Activated CD4-positive, alpha-beta memory T cell treated with anti-CD3 and anti-CD28 coated beads for 36 hours (primary cell): ENCODE data around the gene FBXO24. TPM values are rescaled to one million over a fixed set of nuclear protein-coding genes. Genes with fewer than 3 reads are reported as not detected.

Experiments
- CTCF ChIA-PET: fragments of 350-600 bp; sonication (Branson Sonifier 250); formaldehyde crosslinking; loops from one replicate; lab custom pipeline; 2021; ENCODE audit warnings: antibody characterized with exemption, inconsistent platforms; lab: Charles Lee
- POLR2A ChIA-PET: fragments of 350-600 bp; sonication (Branson Sonifier 250); formaldehyde crosslinking; loops from one replicate; lab custom pipeline; 2021; ENCODE audit warnings: antibody characterized with exemption; lab: Charles Lee
- DNase-seq: peaks from one replicate; pipeline ENCODE4 v3.0.0-alpha.2; 2020
- H3K27ac Mint-ChIP-seq: one replicate; pipeline ENCODE4 v1.8.0; 2021; ENCODE audit warnings: mixed read lengths
- H3K27me3 Mint-ChIP-seq: one replicate; pipeline ENCODE4 v1.8.0; 2021; ENCODE audit warnings: mixed read lengths
- H3K36me3 Mint-ChIP-seq: one replicate; pipeline ENCODE4 v1.8.0; 2021; ENCODE audit warnings: mixed read lengths
- H3K4me1 Mint-ChIP-seq: one replicate; pipeline ENCODE4 v1.8.0; 2021; ENCODE audit warnings: low read depth, mixed read lengths
- H3K4me3 Mint-ChIP-seq: one replicate; pipeline ENCODE4 v1.8.0; 2021; ENCODE audit warnings: mild to moderate bottlenecking, mixed read lengths
- H3K9me3 Mint-ChIP-seq: one replicate; pipeline ENCODE4 v1.8.0; 2021; ENCODE audit warnings: mixed read lengths
- intact Hi-C: fragments of 100-400 bp; cut with micrococcal nuclease; formaldehyde crosslinking; loops from one replicate; pipeline ENCODE4 v1.15.1; 2023
- total RNA-seq, 2 experiments: library from RNA; stranded (reverse); gene quantifications; one replicate each; pipeline ENCODE4 v1.2.3, GENCODE V29; 2021

The FBXO24 gene
- total RNA-seq, 2 experiments from 2014 or later: 2.2 to 2.6 TPM

DNA sequence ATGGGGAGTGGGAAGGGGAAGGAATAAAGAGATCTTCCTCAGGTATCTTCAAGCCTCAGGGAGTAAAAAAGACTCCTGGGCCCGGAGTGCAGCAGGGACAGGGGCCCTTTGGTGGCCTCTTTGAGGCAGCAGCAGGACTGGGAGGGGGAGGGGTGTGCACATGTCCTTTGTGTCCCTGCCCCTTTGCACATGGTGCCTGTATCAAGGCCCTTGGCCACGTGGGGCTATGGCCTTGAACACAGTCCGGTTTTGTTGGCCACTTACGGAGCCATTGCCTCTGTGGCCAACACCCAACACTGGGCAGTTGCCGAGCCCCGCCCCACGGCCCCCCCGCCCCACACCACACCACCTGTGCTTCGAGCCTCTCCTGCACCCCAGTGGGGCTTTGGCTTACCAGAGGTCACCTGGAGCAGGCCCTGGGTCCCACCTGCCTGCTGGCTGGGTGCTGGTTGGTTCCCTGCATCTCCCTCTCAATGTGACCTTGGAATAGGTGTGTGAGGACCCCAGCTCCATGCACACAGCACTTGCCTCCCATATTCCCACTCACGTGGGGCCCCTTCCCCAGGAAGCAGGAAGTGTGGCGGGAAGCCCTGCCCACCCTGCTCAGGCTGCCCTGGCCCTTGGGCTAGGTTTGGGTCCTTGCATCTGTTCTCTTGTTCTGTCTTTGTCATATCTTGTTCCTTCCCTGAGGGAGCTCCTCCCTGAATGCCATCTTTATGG, 17.8 kb upstream of the FBXO24 start:
- ChIA-PET POLR2A (interaction anchor here (0.9 to 3.5 kb wide), 2 partner anchors 17 to 112 kb away, joined by 3 to 28 read pairs; partner anchors contain the start of genes FBXO24 and LRCH4), CTCF (interaction anchor here (0.6 to 1.8 kb wide), 5 partner anchors 14 to 137 kb away, joined by 3 to 7 read pairs (median 3); partner anchors contain the start of genes POP7 and TSC22D4)
- Mint-ChIP-seq H3K4me1 (peaks cover 31% of the 10 kb centered on the region), H3K9me3 (no peaks in the 10 kb centered on the region), H3K27ac (peak overlapping the region; percentile 29), H3K36me3 (peaks cover 10% of the 10 kb centered on the region), H3K27me3 (no peaks in the 10 kb centered on the region), H3K4me3 (no peak overlapping the region)
- DNase-seq: no peak
- intact Hi-C loops: loop anchor here (2.0 kb wide), 1 partner anchor 18 kb away; the partner anchor contains the start of genes FBXO24 and LRCH4

DNA sequence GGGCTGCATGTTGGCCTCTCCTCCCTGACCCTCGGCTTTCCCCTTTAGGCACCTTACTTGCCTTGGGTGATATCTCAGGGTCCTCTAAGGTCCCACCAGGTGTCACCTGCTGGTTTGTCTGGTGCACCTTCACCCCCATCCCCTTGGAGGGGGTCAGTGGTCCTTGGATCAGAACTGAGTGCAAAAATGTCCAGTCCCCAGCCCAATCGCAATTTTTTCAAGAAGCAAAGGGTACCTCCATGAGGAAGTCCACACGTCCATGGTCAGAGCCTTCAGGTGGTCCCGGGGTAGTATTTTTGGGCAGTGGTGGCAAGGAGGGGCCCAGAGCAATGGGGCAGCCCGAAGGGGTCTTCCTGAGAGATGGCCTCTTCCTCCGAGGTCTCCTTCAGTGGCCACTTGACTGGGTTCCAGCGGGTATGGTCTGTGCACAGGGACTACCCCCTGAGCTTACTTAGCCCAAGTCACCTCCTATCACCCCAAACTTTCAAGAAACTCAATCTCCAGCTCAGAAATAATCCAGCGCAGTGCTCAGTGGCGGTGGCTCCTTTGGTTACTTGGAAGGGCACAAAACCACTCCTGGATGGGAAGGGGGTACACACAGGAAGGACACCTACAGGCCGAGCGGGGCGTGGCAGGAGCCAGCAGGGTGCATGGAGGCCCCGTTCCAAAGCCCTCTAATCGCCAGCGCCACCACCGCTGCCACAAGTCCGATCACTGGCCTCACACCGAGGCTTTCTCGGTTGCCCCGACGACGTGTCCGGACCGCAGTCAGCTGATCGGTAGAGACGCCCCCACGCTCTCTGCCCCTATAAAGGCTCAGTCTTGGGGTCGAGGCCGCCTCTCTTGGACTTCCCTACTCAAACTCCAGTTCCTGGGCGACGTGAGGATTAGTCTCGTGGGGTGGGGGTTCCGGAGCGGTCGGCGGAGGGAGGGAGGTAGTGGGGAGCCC, 17.0 kb upstream of the FBXO24 start:
- no peaks in the 10 kb centered on the region for H3K9me3 Mint-ChIP-seq
- peaks cover 27% of the 10 kb centered on the region for H3K4me1 Mint-ChIP-seq
- POLR2A ChIA-PET: interaction anchor here (0.9 to 3.5 kb wide), 2 partner anchors 16 to 111 kb away, joined by 3 to 28 read pairs; partner anchors contain the start of genes FBXO24 and LRCH4
- H3K4me3 Mint-ChIP-seq: peak overlapping the region; percentile 41
- intact Hi-C loops: loop anchor here (2.0 kb wide), 1 partner anchor 18 kb away; the partner anchor contains the start of genes FBXO24 and LRCH4
- CTCF ChIA-PET: interaction anchor here (0.6 to 1.8 kb wide), 5 partner anchors 14 to 137 kb away, joined by 3 to 7 read pairs (median 3); partner anchors contain the start of genes POP7 and TSC22D4
- H3K27me3 Mint-ChIP-seq: no peaks in the 10 kb centered on the region
- peak overlapping the region; percentile 18 for H3K27ac Mint-ChIP-seq
- DNase-seq: peak; percentile 72
- H3K36me3 Mint-ChIP-seq: peaks cover 5% of the 10 kb centered on the region

DNA sequence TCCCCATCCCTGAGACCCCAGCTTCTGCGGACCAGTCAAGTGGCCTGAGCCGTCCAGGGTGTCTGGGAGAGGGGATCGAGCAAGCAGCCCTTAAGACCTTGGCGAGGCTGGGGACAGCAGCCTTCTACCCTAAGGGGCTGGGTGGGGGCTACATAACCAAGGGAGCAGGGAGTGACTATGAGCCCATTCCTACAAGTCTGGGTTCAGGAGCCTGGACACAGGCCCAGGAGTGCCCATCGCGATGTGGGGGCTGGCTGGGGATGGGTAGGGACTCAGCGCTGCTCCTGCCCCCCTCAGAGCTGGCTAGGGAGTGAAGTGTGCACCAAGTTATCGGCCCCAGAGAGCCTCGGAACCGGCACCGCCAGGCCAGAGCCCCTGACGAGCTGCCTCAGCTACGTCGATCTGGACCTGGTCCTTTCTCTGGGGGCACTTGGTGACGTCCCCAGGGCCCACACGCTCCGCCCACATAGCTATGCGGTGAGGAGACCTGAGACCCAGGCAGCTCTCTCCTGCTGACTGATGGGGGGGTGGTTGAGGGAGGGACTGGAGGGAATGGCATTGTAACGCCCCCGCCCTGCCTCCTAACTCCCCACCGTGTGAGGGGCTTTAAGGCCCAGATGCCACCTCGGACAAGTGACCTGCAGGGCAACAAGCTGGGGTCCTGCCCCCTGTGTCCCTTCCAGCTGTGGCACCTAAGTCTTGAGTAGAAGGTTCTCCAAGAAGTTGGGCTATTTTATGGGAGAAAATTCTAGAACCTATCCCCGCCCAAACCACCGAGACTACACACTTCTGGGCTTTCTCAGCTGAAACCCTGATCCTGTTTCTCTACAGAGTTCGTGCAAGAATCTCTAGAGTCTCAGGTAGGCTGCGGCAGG, 14.9 kb upstream of the FBXO24 start:
- Mint-ChIP-seq H3K4me1 (peaks cover 27% of the 10 kb centered on the region), H3K36me3 (peaks cover 11% of the 10 kb centered on the region), H3K27me3 (no peaks in the 10 kb centered on the region), H3K27ac (no peak overlapping the region), H3K4me3 (no peak overlapping the region), H3K9me3 (no peaks in the 10 kb centered on the region)
- intact Hi-C loops: no loop called here
- CTCF ChIA-PET: interaction anchor here (1.2 to 1.5 kb wide), 2 partner anchors 11 to 12 kb away, joined by 4 read pairs; no protein-coding TSS in a partner anchor
- POLR2A ChIA-PET: interaction anchor here (1.7 to 3.5 kb wide), 2 partner anchors 14 to 34 kb away, joined by 3 to 28 read pairs; partner anchors contain the start of genes FBXO24 and LRCH4
- no peak for DNase-seq

DNA sequence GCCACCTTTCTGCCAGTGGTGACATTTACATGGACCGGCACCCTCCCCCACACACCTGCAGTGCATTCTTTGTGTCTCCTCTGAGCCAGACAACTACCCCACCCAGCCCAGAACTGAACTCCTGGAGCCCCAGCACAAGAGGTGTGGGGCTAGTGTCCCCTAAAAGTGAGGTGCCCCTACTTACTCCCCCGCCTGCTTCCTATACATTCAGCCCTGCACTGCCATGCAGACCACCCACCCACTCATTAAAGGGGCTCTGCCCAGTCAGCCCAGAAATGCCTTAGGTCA, 14.4 kb upstream of the FBXO24 start:
- ChIA-PET POLR2A (interaction anchor here (1.7 to 3.5 kb wide), 2 partner anchors 13 to 34 kb away, joined by 3 to 28 read pairs; partner anchors contain the start of genes FBXO24 and LRCH4), CTCF (interaction anchor here (1.2 to 1.5 kb wide), 2 partner anchors 12 kb away, joined by 4 read pairs; no protein-coding TSS in a partner anchor)
- Mint-ChIP-seq H3K36me3 (peaks cover 14% of the 10 kb centered on the region), H3K9me3 (no peaks in the 10 kb centered on the region), H3K4me3 (no peak overlapping the region), H3K4me1 (peaks cover 27% of the 10 kb centered on the region), H3K27ac (no peak overlapping the region), H3K27me3 (no peaks in the 10 kb centered on the region)
- intact Hi-C loops: no loop called here
- DNase-seq: no peak

DNA sequence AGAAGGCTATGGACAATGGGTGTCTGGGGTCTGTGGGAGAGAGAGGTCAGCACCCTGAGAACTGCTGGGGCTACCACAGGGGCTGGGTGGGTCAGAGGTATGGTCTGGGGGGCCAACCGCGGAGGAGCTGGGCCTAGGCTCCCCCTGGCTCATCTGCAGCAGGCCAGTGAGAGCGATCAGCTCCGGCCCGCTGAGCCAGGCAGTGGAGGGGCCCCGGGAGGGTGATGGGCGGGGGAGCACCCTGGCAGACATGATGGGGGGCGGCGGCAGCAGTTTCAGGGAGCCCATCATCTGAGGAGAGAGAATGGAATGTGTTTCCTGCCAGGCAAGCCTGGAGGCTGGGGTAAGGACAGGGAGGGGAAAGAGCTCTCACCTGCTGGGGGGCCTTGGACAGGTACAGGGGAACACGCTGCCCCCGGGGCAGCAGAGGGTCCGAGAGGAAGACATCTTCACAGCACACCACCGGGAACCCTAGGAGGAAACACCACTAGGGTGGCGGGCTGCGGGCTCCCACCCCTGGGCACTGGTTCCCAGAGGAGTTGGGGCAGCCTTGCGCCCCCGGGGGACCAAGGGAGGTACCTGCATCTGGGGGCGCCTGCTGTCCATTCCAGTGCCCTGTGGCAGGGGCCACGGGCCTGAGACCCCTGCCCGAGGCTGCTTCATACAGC, 13.7 kb upstream of the FBXO24 start:
- H3K27ac Mint-ChIP-seq: no peak overlapping the region
- no peak for DNase-seq
- peaks cover 14% of the 10 kb centered on the region for H3K36me3 Mint-ChIP-seq
- ChIA-PET CTCF (no interaction called here), POLR2A (no interaction called here)
- no peaks in the 10 kb centered on the region for H3K27me3 Mint-ChIP-seq
- intact Hi-C loops: no loop called here
- no peak overlapping the region for H3K4me3 Mint-ChIP-seq
- H3K9me3 Mint-ChIP-seq: no peaks in the 10 kb centered on the region
- peaks cover 27% of the 10 kb centered on the region for H3K4me1 Mint-ChIP-seq

DNA sequence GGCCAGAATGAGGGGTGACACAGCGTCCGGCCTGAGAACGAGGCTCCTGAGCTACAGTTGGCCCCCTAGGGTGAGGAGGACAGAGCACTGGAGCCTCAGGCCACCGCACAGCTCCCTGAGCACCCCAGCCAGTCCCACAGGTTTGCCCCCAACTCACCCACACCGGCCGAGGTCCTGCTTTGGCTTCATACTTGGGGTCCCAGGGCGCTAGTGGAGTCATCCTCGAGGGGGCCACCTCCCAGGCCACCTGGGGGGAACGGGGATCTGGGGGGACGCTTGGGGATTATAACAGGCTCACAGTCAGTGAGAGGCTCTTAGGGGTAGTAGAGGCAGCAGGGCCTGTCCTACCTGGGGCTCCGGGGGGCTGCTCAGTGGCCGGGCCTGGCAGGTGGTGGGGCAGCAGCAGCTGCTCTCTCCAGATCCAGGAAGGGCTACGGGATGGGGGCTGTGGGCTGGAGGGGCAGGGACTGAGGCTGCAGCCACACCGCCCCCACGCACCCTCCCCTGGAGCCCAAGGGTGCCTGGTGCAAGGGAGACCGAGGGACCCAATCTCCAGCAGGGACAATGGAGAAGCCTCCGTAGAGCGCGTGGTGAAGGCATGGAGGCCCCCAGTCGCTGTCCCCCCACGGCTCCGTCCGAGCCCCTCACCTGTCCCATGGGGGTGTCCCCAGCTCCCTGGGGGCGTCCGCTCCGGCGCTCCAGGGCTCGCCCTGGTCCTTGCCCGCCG, 13.0 kb upstream of the FBXO24 start:
- H3K27ac Mint-ChIP-seq: no peak overlapping the region
- peaks cover 17% of the 10 kb centered on the region for H3K36me3 Mint-ChIP-seq
- no peak overlapping the region for H3K4me3 Mint-ChIP-seq
- ChIA-PET CTCF (interaction anchor here (1.0 kb wide), 1 partner anchor 13 kb away, joined by 3 read pairs; no protein-coding TSS in a partner anchor), POLR2A (no interaction called here)
- H3K9me3 Mint-ChIP-seq: no peaks in the 10 kb centered on the region
- H3K4me1 Mint-ChIP-seq: peaks cover 24% of the 10 kb centered on the region
- intact Hi-C loops: no loop called here
- DNase-seq: no peak
- no peaks in the 10 kb centered on the region for H3K27me3 Mint-ChIP-seq

DNA sequence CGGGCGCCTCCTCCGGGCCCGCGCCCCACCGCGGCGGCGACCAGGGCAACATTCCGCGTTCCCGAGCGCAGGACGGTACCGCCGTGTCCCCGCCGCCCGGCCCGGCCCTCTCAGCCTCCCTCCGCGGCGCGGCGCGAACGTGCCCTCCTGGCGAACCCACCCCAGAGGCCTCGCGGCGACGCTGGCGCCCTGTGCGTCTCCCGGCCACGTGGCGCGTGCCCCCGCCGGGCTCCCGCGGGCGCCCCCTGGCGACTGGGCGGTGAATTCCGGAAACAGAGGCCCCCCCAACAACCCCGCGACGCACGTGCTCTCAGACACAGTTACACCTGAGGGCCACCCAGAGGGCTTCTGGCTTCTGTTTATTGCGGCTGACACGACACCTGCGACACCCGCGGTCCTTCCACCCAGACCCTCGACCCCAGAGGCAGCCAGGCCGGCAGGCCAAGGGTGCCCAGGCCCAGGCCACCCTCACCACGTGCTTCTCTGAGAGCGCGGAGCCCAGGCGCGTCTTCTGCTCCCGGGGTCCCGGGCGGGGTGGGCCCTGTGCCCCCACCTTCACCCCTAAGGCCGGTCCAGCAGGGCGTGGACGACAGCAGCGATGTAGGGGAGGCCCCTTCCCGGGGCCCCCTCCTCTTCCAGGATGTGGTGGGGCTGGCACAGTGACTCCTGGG, 12.3 kb upstream of the FBXO24 start, which contains the start of gene SAP25:
Gene SAP25, minus strand, starts transcription at position 210 of the 671 bp plus-strand sequence. Its CDS starts 158 bp downstream, at position 52.
- ChIA-PET CTCF (interaction anchor here (1.0 kb wide), 1 partner anchor 14 kb away, joined by 3 read pairs; no protein-coding TSS in a partner anchor), POLR2A (no interaction called here)
- Mint-ChIP-seq H3K27ac (no peak within 1 kb of the TSS), H3K4me3 (no peak within 1 kb of the TSS), H3K4me1 (peaks cover 20% of the 10 kb centered on the region), H3K36me3 (peaks cover 18% of the 10 kb centered on the region), H3K27me3 (no peaks in the 10 kb centered on the region), H3K9me3 (no peaks in the 10 kb centered on the region)
- intact Hi-C loops: no loop called here
- DNase-seq: no peak

DNA sequence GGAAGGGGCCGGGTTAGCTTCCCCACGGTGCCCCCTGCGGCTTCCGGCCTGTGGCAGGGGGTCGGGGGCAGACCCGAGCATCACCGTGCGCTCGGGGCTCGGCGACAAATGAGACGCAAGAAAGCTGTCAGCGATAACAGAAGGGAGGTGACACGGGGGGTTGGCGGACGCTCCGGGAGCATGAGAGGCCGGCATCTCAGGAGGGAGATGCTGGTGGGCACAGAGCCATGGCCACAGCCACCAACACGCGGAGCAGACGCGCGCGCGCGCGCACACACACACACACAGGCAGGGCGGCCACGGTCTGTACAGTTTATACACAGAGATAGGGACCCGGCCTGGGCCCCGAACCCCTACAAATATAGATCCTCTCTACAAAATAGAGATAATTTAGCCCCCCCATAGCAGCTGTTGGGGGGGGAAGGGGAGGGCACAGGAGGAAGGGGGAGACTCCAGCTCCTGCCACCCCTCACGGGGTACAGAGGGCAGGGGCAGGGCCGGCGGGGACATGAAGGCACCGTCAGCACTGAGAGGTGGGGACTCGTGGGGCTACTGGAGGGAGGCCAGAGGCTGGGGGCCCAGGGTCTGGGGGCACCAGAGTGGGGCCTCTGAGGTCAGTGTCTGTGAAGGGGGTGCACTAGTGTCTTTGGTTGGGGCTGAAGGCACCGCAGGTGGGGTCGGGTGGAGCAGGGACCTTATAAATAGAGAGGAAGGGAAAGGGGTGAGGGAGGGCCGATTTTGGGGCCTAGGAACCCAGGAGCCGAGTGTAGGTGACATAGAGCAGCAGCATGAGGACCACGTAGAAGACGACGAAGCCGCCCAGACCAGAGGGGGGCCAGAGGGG, 11.5 kb upstream of the FBXO24 start:
- H3K4me1 Mint-ChIP-seq: peaks cover 12% of the 10 kb centered on the region
- intact Hi-C loops: no loop called here
- no peak overlapping the region for H3K27ac Mint-ChIP-seq
- peaks cover 23% of the 10 kb centered on the region for H3K36me3 Mint-ChIP-seq
- ChIA-PET POLR2A (no interaction called here), CTCF (interaction anchor here (0.9 kb wide), 1 partner anchor 10 kb away, joined by 3 read pairs; no protein-coding TSS in a partner anchor)
- H3K27me3 Mint-ChIP-seq: no peaks in the 10 kb centered on the region
- H3K4me3 Mint-ChIP-seq: no peak overlapping the region
- H3K9me3 Mint-ChIP-seq: no peaks in the 10 kb centered on the region
- DNase-seq: no peak

DNA sequence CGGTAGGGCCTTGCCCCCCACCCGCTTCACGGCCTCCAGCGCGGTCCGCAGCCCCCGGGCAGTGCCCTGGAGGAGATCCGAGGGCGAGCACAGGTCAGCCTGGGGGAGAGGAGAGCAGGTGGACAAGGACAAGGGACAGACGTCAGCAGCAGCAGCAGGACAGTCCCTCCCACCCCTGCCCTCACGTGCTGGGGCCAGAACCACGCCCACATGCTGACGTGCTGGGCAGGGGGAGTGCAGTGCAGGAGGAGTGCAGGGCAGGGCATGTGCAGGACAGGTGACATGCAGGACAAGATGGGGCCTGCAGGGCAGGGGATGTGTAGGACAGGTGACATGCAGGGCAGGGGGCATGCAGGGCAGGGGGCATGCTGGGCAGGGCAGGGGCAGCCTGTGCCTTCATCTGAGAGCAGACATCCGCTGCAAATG, 10.9 kb upstream of the FBXO24 start:
- no peaks in the 10 kb centered on the region for H3K9me3 Mint-ChIP-seq
- CTCF ChIA-PET: interaction anchor here (0.9 kb wide), 1 partner anchor 10 kb away, joined by 3 read pairs; no protein-coding TSS in a partner anchor
- POLR2A ChIA-PET: no interaction called here

More for the DNA sequence above, 10.9 kb upstream of the FBXO24 start:
- H3K27ac Mint-ChIP-seq: no peak overlapping the region
- intact Hi-C loops: no loop called here
- H3K4me3 Mint-ChIP-seq: no peak overlapping the region
- no peak for DNase-seq
- peaks cover 9% of the 10 kb centered on the region for H3K4me1 Mint-ChIP-seq
- peaks cover 25% of the 10 kb centered on the region for H3K36me3 Mint-ChIP-seq
- H3K27me3 Mint-ChIP-seq: no peaks in the 10 kb centered on the region
